Omental fat pad (tissue), 4 donors: Measurements from ENCODE around the gene GPC6. TPM values are rescaled to one million over a fixed set of nuclear protein-coding genes. Genes with fewer than 3 reads are reported as not detected.

Source experiments
- ATAC-seq: fragments of 150-250 bp; one replicate; pipeline ENCODE4 v1.9.1; 2016; ENCODE audit warnings: mild to moderate bottlenecking, moderate library complexity; ENCODE audit not compliant: low FRiP score
- DNase-seq: peaks from one replicate; pipeline ENCODE4 v3.0.0-alpha.2; 2019; ENCODE audit warnings: low spot score
- total RNA-seq, 4 donors: library from RNA; depleted of rRNA; stranded (reverse); fragments of >200 nt; gene quantifications; one replicate each; pipeline ENCODE4 v1.1.0, GENCODE V29; 2016
- TF ChIP-seq, protein P1 (sequence below), 3 donors: fragments of 450-650 bp; IDR thresholded peaks; one replicate each; pipeline ENCODE4 v1.5.1; 2016 to 2017; ENCODE audit warnings: antibody characterized with exemption in 3 of 3, mild to moderate bottlenecking in 3 of 3, moderate library complexity in 2 of 3

The GPC6 gene
- total RNA-seq, 4 donors from 2014 or later: 9.2 to 24.4 (median 16.4) TPM

DNA sequence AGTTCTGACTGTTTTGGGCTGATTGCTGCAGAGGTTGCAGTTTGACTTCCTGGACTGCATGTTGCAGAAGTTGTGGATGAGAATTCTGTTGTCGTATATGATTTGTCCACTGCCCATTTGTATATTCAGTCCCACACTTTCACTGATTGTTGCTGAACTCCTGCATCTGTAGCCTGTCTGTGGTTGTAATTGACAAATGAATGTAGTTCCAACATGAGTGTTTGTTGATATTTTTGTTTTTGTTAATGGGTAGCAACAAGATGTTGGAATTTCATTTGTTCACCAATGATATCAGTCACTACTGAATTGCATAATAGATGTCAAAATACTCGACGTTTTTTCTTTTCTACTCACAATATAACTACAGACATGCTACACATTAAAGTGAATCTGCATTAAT is 719.0 kb downstream of the GPC6 start:
- DNase-seq: no peak
- TF ChIP-seq, protein P1, sequence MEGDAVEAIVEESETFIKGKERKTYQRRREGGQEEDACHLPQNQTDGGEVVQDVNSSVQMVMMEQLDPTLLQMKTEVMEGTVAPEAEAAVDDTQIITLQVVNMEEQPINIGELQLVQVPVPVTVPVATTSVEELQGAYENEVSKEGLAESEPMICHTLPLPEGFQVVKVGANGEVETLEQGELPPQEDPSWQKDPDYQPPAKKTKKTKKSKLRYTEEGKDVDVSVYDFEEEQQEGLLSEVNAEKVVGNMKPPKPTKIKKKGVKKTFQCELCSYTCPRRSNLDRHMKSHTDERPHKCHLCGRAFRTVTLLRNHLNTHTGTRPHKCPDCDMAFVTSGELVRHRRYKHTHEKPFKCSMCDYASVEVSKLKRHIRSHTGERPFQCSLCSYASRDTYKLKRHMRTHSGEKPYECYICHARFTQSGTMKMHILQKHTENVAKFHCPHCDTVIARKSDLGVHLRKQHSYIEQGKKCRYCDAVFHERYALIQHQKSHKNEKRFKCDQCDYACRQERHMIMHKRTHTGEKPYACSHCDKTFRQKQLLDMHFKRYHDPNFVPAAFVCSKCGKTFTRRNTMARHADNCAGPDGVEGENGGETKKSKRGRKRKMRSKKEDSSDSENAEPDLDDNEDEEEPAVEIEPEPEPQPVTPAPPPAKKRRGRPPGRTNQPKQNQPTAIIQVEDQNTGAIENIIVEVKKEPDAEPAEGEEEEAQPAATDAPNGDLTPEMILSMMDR (IDR thresholded peaks at IDR 0.05): no peak
- ATAC-seq: no peak

- TF ChIP-seq, protein P1 (IDR thresholded peaks at IDR 0.05): no peak
Observed at GRCh38 chr13:93946994-93947393, 720.4 kb downstream of the GPC6 start.

GRCh38 chr13:93947651-93948050 is 721.0 kb downstream of the GPC6 start:
- ATAC-seq: no peak
- no peak for DNase-seq
- TF ChIP-seq, protein P1 (IDR thresholded peaks at IDR 0.05): no peak

More at GRCh38 chr13:93946994-93947393, 720.4 kb downstream of the GPC6 start:
- DNase-seq (no peak), ATAC-seq (no peak)

GRCh38 chr13:93948162-93948922 is 721.7 kb downstream of the GPC6 start:
- ATAC-seq: no peak
- TF ChIP-seq, protein P1 (IDR thresholded peaks at IDR 0.05): no peak
- DNase-seq: no peak

GRCh38 chr13:93951108-93951507 is 724.5 kb downstream of the GPC6 start:
- DNase-seq: no peak
- TF ChIP-seq, protein P1 (IDR thresholded peaks at IDR 0.05): no peak
- no peak for ATAC-seq

GRCh38 chr13:93951951-93952350 is 725.3 kb downstream of the GPC6 start:
- TF ChIP-seq, protein P1 (IDR thresholded peaks at IDR 0.05): no peak
- no peak for ATAC-seq

DNA sequence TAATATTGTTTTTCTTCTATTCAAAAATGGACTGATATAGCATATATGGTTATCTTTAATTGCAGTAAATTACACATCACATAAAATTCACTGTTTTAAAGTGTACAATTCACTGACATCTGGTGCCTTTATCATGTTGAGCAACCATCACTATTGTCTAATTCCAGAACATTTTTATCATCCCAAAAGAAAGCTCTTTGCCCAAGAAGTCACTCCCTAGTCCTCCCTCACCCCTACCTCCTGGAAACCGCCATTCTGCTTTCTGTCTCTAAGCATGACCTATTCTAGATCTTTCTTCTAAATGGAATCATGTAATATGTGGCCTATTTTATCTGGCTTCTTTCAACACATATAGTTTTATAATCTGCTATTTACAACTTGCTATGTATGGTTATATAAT is 727.2 kb downstream of the GPC6 start:
- TF ChIP-seq, protein P1 (IDR thresholded peaks at IDR 0.05): no peak
- no peak for DNase-seq
- no peak for ATAC-seq

More at GRCh38 chr13:93951951-93952350, 725.3 kb downstream of the GPC6 start:
- DNase-seq: no peak
